Vagina (tissue), 2 donors: Measurements from ENCODE around the gene PTGIS. TPM values are rescaled to one million over a fixed set of nuclear protein-coding genes. Genes with fewer than 3 reads are reported as not detected.

ENCODE experiments used
- DNase-seq, 2 donors: peaks; one replicate each; pipeline ENCODE4 v3.0.0-alpha.2; 2017; ENCODE audit errors: extremely low spot score in 2 of 2
- H3K27ac ChIP-seq: fragments of 200-600 bp; sonication (generic); one replicate; pipeline ENCODE4 v1.5.1; 2019
- H3K27me3 ChIP-seq: fragments of 200-600 bp; sonication (generic); one replicate; pipeline ENCODE4 v1.5.1; 2019
- H3K36me3 ChIP-seq, 2 donors: fragments of 200-600 bp; sonication (generic); one replicate each; pipeline ENCODE4 v1.5.1; 2017 to 2019
- H3K4me1 ChIP-seq: fragments of 200-600 bp; sonication (generic); one replicate; pipeline ENCODE4 v1.5.1; 2019
- H3K4me3 ChIP-seq, 2 donors: fragments of 200-600 bp; sonication (generic); 1 replicate in 1 of 2; 2 replicates in 1 of 2; pipeline ENCODE4 v1.5.1; 2016 to 2019
- H3K9me3 ChIP-seq: fragments of 200-600 bp; sonication (generic); one replicate; pipeline ENCODE4 v1.5.1; 2019
- POLR2A ChIP-seq, 2 donors: fragments of 450-650 bp; IDR thresholded peaks; one replicate each; pipeline ENCODE4 v1.6.1; 2017; ENCODE audit warnings: antibody characterized with exemption in 2 of 2, mild to moderate bottlenecking in 2 of 2, moderate library complexity in 2 of 2
- POLR2AphosphoS5 ChIP-seq, 2 donors: sonication (generic); formaldehyde crosslinking; IDR thresholded peaks; one replicate each; pipeline ENCODE4 v1.9.0; 2017; ENCODE audit warnings: antibody characterized with exemption in 2 of 2, mild to moderate bottlenecking in 2 of 2, low read depth in 1 of 2; ENCODE audit not compliant: insufficient read depth in 1 of 2
- intact Hi-C: fragments of 100-400 bp; cut with DNase I; formaldehyde crosslinking; loops from one replicate; pipeline ENCODE4 v1.15.1; 2023
- total RNA-seq: library from RNA; depleted of rRNA; stranded (reverse); fragments of >200 nt; gene quantifications from one replicate; pipeline ENCODE4 v1.2.3, GENCODE V29; 2016
- TF ChIP-seq, protein P1 (sequence below), 3 experiments: fragments of 450-650 bp in 2 of 3; fragments of 200-600 bp in 1 of 3; sonication (generic) in 1 of 3; IDR thresholded peaks; one replicate each; pipeline ENCODE4 v1.5.1; 2017 to 2019; ENCODE audit warnings: antibody characterized with exemption in 3 of 3, mild to moderate bottlenecking in 2 of 3, moderate library complexity in 2 of 3

The PTGIS gene
- total RNA-seq, 1 donor from 2014 or later, result 51.1 TPM

DNA sequence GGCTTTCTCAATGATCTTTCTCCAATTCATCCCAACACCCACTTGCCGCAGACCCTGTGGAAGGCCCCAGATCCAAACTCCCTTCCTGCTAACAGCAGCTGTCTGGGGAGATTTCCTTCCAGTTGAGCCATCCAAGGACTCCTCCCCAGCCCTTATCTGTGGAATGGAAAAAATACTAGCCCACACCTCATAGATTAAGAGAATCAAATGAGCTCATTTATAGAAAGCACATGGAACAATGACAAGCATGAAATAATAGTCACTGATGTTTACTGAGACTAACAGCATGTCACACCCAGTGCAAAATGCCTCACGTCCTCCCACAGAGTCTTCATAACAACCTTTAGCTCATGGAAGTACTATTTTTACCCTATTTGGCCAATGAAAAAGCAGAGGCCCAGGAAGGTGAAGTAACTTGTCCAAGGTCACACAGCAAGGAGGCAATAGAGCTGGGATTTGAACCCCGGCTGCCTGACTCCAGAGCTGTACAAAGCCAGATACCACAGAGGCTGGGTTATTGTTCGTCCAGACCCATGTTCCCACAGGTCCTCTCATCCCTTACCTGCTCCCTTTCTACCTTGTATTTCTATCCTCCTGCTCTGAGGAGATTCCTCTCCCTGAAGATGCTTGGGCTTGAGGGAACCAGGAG, 23.4 kb upstream of the PTGIS start:
- H3K4me1 ChIP-seq, result peaks cover 61% of the 10 kb centered on the region
- TF ChIP-seq, protein P1, sequence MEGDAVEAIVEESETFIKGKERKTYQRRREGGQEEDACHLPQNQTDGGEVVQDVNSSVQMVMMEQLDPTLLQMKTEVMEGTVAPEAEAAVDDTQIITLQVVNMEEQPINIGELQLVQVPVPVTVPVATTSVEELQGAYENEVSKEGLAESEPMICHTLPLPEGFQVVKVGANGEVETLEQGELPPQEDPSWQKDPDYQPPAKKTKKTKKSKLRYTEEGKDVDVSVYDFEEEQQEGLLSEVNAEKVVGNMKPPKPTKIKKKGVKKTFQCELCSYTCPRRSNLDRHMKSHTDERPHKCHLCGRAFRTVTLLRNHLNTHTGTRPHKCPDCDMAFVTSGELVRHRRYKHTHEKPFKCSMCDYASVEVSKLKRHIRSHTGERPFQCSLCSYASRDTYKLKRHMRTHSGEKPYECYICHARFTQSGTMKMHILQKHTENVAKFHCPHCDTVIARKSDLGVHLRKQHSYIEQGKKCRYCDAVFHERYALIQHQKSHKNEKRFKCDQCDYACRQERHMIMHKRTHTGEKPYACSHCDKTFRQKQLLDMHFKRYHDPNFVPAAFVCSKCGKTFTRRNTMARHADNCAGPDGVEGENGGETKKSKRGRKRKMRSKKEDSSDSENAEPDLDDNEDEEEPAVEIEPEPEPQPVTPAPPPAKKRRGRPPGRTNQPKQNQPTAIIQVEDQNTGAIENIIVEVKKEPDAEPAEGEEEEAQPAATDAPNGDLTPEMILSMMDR (IDR thresholded peaks at IDR 0.05), result no peak
- peak overlapping the region; percentile 68 for H3K27ac ChIP-seq

DNA sequence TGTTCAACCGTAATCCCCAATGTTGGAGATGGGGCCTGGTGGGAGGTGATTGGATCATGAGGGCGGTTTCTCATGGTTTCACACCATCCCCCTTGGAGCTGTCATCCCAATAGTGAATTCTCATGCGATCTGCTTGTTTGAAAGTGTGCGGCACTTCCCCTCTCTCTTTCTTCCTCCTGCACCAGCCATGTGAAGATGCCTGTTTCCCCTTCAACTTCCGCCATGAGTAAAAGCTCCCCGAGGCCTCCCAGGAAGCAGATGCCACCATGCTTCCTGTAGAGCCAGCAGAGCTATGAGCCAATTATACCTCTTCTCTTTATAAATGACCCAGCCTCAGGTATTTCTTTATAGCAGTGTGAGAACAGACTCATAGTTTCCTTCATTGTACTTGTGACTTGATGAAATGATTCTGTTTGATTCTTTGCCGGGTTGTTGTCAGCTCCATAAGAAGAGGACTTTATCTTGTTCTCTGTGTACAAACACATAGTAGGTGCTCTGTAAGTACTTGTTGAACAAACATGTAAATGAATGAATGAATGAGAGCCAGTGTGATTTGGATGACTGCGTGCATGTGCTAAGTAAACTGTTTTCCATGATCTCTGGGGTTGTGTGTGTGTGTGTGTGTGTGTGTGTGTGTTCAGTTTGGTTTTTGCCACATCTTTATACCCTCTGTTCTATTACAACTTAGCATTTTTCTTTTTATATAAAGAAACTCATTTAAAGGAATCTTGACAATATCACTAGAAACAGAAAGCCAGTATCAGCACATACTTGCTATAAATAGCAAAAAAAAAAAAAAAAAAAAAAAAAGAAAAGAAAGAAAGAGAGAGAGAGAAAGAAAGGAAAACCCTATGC, 22.5 kb upstream of the PTGIS start:
- Histone ChIP-seq H3K9me3 (no peaks in the 10 kb centered on the region), H3K27me3 (no peaks in the 10 kb centered on the region), H3K36me3 (no peaks in the 10 kb centered on the region), H3K27ac (peak overlapping the region; percentile 36), H3K4me1 (peaks cover 62% of the 10 kb centered on the region), H3K4me3 (no peak overlapping the region)
- TF ChIP-seq POLR2AphosphoS5 (IDR thresholded peaks at IDR 0.05; ENCODE audit: insufficient read depth in 1 of 2, low read depth in 1 of 2) (no peak), POLR2A (IDR thresholded peaks at IDR 0.05) (no peak)
- TF ChIP-seq, protein P1 (IDR thresholded peaks at IDR 0.05), result no peak
- DNase-seq, result no peak
- intact Hi-C loops, result no loop called here

More for the DNA sequence above, 23.4 kb upstream of the PTGIS start:
- DNase-seq, result no peak
- Histone ChIP-seq H3K27me3 (no peaks in the 10 kb centered on the region), H3K36me3 (no peaks in the 10 kb centered on the region), H3K9me3 (no peaks in the 10 kb centered on the region), H3K4me3 (no peak overlapping the region)
- intact Hi-C loops, result no loop called here

DNA sequence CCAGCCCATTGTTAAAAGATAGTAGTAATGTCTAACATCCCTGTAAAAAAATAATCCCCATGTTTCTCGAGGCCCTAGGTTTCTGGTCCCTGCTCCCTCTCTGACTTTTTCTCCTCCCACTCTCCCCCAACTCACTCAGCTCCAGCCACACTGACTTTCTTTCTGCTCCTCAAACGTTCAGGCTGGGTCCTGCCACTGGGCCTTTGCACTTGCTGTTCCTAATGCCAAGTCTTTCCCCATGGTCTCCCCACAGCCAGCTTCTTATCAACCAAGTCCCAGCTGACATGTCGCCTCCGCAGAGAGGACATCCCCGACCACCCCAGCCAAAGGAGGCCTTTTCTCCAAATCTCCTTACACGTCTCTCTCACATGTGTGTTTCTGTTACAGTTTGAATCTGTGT, 21.8 kb upstream of the PTGIS start:
- Histone ChIP-seq H3K4me3 (no peak overlapping the region), H3K27me3 (no peaks in the 10 kb centered on the region), H3K27ac (peak overlapping the region; percentile 36), H3K36me3 (no peaks in the 10 kb centered on the region), H3K4me1 (peaks cover 62% of the 10 kb centered on the region), H3K9me3 (no peaks in the 10 kb centered on the region)
- intact Hi-C loops, result no loop called here
- no peak for DNase-seq
- TF ChIP-seq POLR2A (IDR thresholded peaks at IDR 0.05), result no peak
- no peak for TF ChIP-seq POLR2AphosphoS5 (IDR thresholded peaks at IDR 0.05; ENCODE audit: insufficient read depth in 1 of 2, low read depth in 1 of 2)
- TF ChIP-seq, protein P1 (IDR thresholded peaks at IDR 0.05), result no peak

DNA sequence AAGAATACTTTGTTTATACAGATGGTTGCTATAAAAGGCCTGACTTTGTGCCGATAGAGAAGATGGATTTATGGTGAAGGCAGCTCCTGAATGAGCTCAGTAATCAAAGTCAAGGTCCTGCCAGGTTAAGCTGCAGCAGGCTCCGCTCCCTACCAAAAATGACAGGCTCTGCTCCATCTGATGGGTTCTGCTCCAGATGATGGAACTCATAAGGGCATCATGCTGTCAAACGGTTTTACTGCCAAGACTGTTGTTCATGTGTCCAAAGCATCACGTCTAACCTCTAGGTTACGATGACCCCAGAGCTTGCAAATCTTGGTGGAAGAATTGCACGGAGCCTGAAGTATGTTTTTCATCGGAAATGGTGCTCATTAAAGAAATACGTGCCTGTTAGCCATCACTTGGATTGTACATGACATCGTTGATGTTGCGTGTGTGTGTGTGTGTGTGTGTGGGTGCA, 19.2 kb upstream of the PTGIS start:
- H3K4me3 ChIP-seq, result no peak overlapping the region
- peaks cover 3% of the 10 kb centered on the region for H3K9me3 ChIP-seq

More for the DNA sequence above, 19.2 kb upstream of the PTGIS start:
- no peaks in the 10 kb centered on the region for H3K36me3 ChIP-seq
- peak overlapping the region; percentile 53 for H3K27ac ChIP-seq
- no peak for DNase-seq
- peaks cover 61% of the 10 kb centered on the region for H3K4me1 ChIP-seq
- intact Hi-C loops, result no loop called here
- TF ChIP-seq POLR2AphosphoS5 (IDR thresholded peaks at IDR 0.05; ENCODE audit: insufficient read depth in 1 of 2, low read depth in 1 of 2), result peak in 1 of 2 donors; percentile 55
- no peak for TF ChIP-seq POLR2A (IDR thresholded peaks at IDR 0.05)
- TF ChIP-seq, protein P1 (IDR thresholded peaks at IDR 0.05), result no peak
- H3K27me3 ChIP-seq, result no peaks in the 10 kb centered on the region
